ENCODE results near the gene GUCY2C. TPM values are rescaled to one million over a fixed set of nuclear protein-coding genes. Genes with fewer than 3 reads are reported as not detected.

GUCY2C gene
- total and polyA plus RNA-seq, 9 donors, result 0.36 TPM; not detected in 8

- intact Hi-C loops (cut with DNase I), result no loop called here
- no peaks in the 10 kb centered on the region for H3K9me3 ChIP-seq
- no peaks in the 10 kb centered on the region for H3K36me3 ChIP-seq
- H3K4me3 ChIP-seq, result no peak overlapping the region
- TF ChIP-seq EP300 (IDR thresholded peaks at IDR 0.05) (no peak), CTCF (IDR thresholded peaks at IDR 0.05) (no peak), POLR2A (IDR thresholded peaks at IDR 0.05) (no peak)
- no peak for DNase-seq
- H3K4me1 ChIP-seq (ENCODE audit: insufficient read depth), result no peaks in the 10 kb centered on the region
- WGBS, 3 donors, result 94 to 96% (median 96%) methylated on average over 8 of the region's 8 CpGs
- H3K27me3 ChIP-seq, result no peaks in the 10 kb centered on the region
- H3K27ac ChIP-seq, result no peak overlapping the region
Measured at GRCh38 chr12:14578646-14579045, 117.8 kb downstream of the GUCY2C start.

GRCh38 chr12:14577344-14577743 is 119.1 kb downstream of the GUCY2C start:
- intact Hi-C loops (cut with DNase I), result no loop called here
- H3K27me3 ChIP-seq, result no peaks in the 10 kb centered on the region
- no peak overlapping the region for H3K4me3 ChIP-seq
- no peak overlapping the region for H3K27ac ChIP-seq
- H3K36me3 ChIP-seq, result no peaks in the 10 kb centered on the region
- WGBS, 3 donors, result 84 to 96% (median 93%) methylated on average over 1 of the region's 1 CpG
- no peaks in the 10 kb centered on the region for H3K4me1 ChIP-seq (ENCODE audit: insufficient read depth)
- DNase-seq, result no peak
- TF ChIP-seq EP300 (IDR thresholded peaks at IDR 0.05) (no peak), CTCF (IDR thresholded peaks at IDR 0.05) (no peak), POLR2A (IDR thresholded peaks at IDR 0.05) (no peak)
- H3K9me3 ChIP-seq, result no peaks in the 10 kb centered on the region

- no peak for DNase-seq
- no peak overlapping the region for H3K27ac ChIP-seq
- no peaks in the 10 kb centered on the region for H3K9me3 ChIP-seq
- H3K36me3 ChIP-seq, result no peaks in the 10 kb centered on the region
- no peak overlapping the region for H3K4me3 ChIP-seq
- H3K4me1 ChIP-seq (ENCODE audit: insufficient read depth), result no peaks in the 10 kb centered on the region
- WGBS, 3 donors, result 80 to 81% (median 81%) methylated on average over 8 of the region's 8 CpGs
- no peaks in the 10 kb centered on the region for H3K27me3 ChIP-seq
- TF ChIP-seq EP300 (IDR thresholded peaks at IDR 0.05) (no peak), POLR2A (IDR thresholded peaks at IDR 0.05) (no peak), CTCF (IDR thresholded peaks at IDR 0.05) (no peak)
- intact Hi-C loops (cut with DNase I), result no loop called here
Measured at GRCh38 chr12:14576896-14577295, 119.5 kb downstream of the GUCY2C start.

- H3K36me3 ChIP-seq, result no peaks in the 10 kb centered on the region
- WGBS, 3 donors, result 85 to 90% (median 90%) methylated on average over 1 of the region's 1 CpG
- H3K4me1 ChIP-seq (ENCODE audit: insufficient read depth), result no peaks in the 10 kb centered on the region
- TF ChIP-seq POLR2A (IDR thresholded peaks at IDR 0.05) (no peak), EP300 (IDR thresholded peaks at IDR 0.05) (no peak), CTCF (IDR thresholded peaks at IDR 0.05) (no peak)
- no peaks in the 10 kb centered on the region for H3K9me3 ChIP-seq
- H3K4me3 ChIP-seq, result no peak overlapping the region
- no peak overlapping the region for H3K27ac ChIP-seq
- no peak for DNase-seq
- H3K27me3 ChIP-seq, result no peaks in the 10 kb centered on the region
- intact Hi-C loops (cut with DNase I), result no loop called here
Measured at GRCh38 chr12:14575585-14575984, 120.8 kb downstream of the GUCY2C start.

- 85 to 91% (median 86%) methylated on average over 5 of the region's 5 CpGs for WGBS, 3 donors
- Histone ChIP-seq H3K36me3 (no peaks in the 10 kb centered on the region), H3K4me1 (ENCODE audit: insufficient read depth) (peaks cover under 1% of the 10 kb centered on the region), H3K9me3 (no peaks in the 10 kb centered on the region), H3K27me3 (no peaks in the 10 kb centered on the region), H3K27ac (no peak overlapping the region), H3K4me3 (no peak overlapping the region)
- no peak for DNase-seq
- intact Hi-C loops (cut with DNase I), result no loop called here
- no peak for TF ChIP-seq CTCF (IDR thresholded peaks at IDR 0.05)
- no peak for TF ChIP-seq POLR2A (IDR thresholded peaks at IDR 0.05)
- TF ChIP-seq EP300 (IDR thresholded peaks at IDR 0.05), result no peak
Measured at GRCh38 chr12:14573118-14573517, 123.3 kb downstream of the GUCY2C start.

All from ovary (tissue), 9 donors.